Ishikawa (cell line): ENCODE data around the gene RARB.

Source experiments
- EGR1 ChIP-seq: IDR thresholded peaks from 2 replicates; pipeline ENCODE4 v1.6.1; 2012
- EP300 ChIP-seq: IDR thresholded peaks from 2 replicates; pipeline ENCODE4 v1.6.1; 2012; ENCODE audit warnings: borderline replicate concordance
- MAX ChIP-seq: IDR thresholded peaks from 2 replicates; pipeline ENCODE4 v1.6.1; 2012
- RAD21 ChIP-seq: IDR thresholded peaks from 2 replicates; pipeline ENCODE4 v1.6.1; 2012; ENCODE audit warnings: low read depth
- REST ChIP-seq: IDR thresholded peaks from 2 replicates; pipeline ENCODE4 v1.6.1; 2012; ENCODE audit warnings: low read depth, mild to moderate bottlenecking
- TAF1 ChIP-seq: IDR thresholded peaks from 2 replicates; pipeline ENCODE4 v1.6.1; 2012; ENCODE audit warnings: low read depth, mild to moderate bottlenecking
- TCF12 ChIP-seq: IDR thresholded peaks from 2 replicates; pipeline ENCODE4 v1.6.1; 2012; ENCODE audit warnings: low read depth
- TEAD4 ChIP-seq: IDR thresholded peaks from 2 replicates; pipeline ENCODE4 v1.6.1; 2012
- USF1 ChIP-seq: IDR thresholded peaks from 2 replicates; pipeline ENCODE4 v1.6.1; 2012
- YY1 ChIP-seq: IDR thresholded peaks from 2 replicates; pipeline ENCODE4 v1.6.1; 2012; ENCODE audit warnings: low read depth
- ZBTB7A ChIP-seq: IDR thresholded peaks from 2 replicates; pipeline ENCODE4 v1.6.1; 2012; ENCODE audit warnings: low read depth

DNA sequence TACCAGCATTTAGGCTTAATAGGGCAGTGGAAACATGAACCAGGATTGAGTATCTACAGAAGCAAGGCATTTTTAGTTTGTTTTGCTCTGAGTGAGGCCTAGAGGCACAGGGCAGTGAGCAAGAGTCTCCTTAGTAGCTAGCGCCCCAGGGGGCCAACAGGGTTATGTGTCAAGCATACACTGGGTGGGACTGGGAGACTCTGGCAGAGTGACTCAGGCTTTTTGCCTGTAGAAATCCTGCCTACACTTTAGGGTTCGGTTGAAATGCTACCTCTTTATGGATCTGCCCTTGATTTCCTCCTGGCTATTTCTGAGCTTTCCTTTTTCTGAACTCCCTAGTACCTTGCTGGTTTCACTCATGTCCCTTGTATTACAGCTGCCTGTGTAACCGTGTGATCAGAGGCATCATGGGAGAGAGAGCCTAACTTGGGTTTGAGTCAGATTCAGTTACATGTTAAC lies 164.5 kb downstream of the RARB start:
- no peak for TF ChIP-seq REST
- no peak for TF ChIP-seq EGR1
- TF ChIP-seq EP300: no peak
- TF ChIP-seq TAF1: no peak
- no peak for TF ChIP-seq RAD21
- TF ChIP-seq YY1: no peak
- no peak for TF ChIP-seq USF1
- no peak for TF ChIP-seq TEAD4
- no peak for TF ChIP-seq MAX
- no peak for TF ChIP-seq TCF12
- no peak for TF ChIP-seq ZBTB7A
